HG03064 (cell line): ENCODE measurements around the gene SRC.

Source experiments
- ATAC-seq: cut with Tn5 transposase; IDR thresholded peaks from one replicate; pipeline ENCODE4 v1.9.1; 2021; ENCODE audit warnings: low read depth; ENCODE audit not compliant: unreplicated experiment

The SRC gene

DNA sequence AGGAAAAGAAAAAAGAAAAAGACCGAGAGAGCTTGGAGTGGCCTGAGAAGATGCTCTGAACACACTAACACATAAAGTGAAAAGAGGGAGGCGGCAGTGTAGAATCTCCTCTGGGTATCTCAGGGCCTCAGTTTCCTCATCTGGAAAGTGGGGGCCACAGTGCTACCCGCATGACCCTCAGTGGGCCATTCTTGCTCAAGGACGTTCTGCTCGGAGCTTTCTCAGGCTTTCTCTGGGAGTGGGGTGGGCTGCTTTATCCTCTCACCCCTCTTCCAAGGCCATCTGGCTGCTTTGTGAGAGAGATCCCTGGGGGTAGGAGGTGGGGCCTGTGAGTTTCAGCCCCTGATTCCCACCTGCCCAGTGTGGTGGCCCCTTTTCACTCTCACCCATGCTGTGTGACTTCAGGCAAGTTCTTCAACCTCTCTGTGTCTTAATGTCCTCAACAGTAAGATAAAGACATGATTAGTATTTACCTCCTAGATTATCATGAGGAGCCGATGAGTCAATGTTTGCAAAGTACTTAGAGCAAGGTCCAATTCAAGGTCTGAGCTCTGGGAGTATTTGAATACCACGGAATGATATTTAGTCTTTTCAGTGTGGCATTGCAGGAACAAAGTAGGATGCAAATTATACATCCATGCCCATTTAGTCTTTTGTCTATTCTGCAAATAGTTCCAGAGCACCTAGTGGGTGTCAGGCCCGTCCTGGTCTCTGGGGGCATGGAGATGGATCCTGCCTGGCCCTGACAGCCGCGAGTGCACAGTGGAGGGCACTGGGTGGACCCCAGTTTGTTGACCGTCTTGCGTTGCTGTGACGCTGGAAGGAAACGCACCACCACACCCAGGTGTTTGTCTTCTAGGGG lies 34.3 kb downstream of the SRC start:
- ATAC-seq = no peak

DNA sequence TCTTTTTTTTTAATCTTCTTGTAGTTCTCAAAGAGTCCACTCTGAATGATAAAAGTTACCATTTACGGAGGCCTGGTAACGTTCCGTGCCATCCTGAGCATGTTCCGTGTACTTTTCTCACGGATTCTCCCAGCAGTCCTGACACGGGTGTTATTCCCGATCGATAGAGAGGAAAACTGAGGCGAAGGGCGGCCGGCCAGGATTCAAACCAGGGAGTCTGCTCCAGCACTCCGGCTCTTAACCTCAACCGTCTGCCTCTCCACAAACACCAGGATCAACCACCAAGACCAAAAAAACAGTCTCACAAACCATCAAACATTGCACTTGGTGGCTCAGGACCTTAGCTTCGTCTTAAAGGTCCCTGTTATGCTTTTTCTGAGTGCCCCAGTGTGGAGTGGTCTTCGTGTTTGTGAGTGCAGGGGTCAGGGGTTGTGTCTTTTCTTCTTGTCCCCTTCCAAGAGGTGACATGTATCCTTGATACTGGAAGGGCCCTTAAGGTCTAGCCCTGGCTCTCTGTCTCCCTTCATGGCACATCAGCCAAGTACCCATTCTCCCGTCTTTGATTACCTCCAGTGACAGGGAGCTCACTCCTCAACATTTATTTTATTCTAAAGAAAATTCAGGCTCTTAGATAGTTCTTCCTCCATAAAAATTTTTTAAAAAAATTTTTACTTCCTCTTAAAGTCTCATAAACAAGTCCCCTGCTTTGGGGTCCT lies 35.1 kb downstream of the SRC start:
- ATAC-seq = no peak

DNA sequence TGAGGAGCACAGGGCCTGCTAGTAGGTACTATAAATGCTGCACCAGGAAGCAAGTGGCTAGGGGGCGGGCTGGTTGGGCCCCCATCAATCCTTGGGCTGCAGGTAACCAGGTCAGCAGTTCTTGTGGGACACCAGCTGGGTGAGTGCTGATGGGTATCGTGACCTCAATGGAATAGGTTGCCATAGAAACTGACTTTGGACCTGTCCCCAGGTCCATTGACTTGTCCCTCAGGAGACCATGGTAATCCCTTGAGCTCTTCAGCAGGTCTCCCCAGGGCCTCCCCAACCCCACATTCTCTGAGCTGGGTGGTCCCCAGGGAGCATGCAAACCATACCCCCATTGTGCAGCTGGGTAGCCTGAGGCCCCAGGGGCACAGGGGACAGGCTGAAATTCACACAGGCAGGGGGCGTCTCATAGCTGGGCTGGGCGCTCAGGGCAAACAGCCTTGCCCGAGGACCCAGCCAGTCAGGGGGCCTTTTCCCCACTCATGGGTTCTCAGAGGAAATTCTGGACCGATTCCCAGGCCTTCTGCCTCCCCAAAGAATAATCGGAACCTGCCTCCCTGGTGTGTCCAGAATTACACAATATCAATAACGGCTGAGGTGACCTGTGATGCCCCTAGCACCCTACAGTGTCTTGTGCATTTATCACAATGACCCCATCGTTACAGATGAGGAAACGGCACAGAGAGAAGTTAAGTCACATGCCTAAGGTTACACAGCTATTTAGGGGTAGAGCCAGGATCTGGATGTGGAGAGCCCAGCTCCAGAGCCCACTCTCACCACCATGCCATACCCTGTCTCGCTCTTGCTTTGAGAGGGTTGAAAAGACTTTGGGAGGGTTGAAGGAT lies 35.9 kb downstream of the SRC start:
- ATAC-seq = no peak

- no peak for ATAC-seq
These were observed 36.7 kb downstream of the SRC start for GRCh38 chr20:37382482-37383120.

GRCh38 chr20:37383229-37383989 lies 37.5 kb downstream of the SRC start:
- no peak for ATAC-seq

- no peak for ATAC-seq
These were observed 38.8 kb downstream of the SRC start for GRCh38 chr20:37384683-37385174.

DNA sequence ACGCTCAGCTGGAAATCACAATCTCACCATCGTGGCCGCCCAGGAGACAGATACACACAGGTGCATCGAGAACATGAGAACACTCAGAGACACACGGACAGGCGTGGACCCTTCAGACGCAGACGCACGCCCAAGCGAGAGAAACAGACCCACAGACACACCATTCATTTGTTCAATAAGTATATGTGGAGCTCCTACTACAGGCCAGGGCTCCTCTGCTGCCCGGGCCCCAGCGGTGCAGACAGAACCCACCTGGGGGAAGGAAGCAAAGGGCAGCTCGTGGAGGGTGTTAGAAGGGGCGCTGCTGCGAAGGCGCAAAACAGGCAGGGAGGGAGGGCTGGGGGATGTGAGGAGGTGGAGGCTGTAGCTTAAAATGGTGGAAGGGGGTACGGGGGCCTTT lies 39.2 kb downstream of the SRC start:
- no peak for ATAC-seq

DNA sequence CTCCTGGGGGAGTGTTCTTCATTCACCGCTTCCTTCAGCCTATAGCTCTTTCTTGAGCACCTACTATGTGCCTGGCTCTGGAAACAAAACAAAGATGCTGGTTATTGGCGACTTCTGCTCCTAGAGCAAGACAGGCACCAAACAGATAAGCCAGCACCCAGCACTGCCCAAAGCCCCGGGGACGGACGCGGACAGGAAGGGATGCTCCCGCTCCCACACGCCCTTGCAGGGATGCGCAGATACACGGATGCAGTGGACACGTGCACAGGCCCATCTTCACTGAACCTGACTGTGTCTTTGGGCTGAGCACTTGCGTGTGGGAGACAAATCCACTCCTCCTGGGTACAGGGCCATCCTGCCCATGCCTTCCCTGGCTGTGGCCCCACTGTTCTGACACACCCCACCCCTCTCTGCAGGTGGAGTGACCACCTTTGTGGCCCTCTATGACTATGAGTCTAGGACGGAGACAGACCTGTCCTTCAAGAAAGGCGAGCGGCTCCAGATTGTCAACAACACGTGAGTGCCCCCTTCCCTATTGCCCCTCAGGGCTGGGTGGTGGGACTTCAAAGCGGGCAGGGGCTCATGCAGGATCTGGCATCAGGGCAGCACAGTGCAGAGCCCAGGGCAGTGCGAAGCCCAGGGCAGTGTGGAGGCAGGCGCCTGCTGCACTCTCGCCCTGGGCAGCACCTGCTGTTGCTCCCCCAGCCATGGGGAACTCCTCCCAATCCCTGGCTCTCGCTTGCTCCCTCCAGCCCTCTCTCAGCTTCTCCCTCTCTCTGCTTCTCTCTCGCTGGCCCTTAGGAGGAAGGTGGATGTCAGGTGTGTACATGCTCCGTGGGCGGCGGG lies 39.9 kb downstream of the SRC start:
- ATAC-seq = no peak

DNA sequence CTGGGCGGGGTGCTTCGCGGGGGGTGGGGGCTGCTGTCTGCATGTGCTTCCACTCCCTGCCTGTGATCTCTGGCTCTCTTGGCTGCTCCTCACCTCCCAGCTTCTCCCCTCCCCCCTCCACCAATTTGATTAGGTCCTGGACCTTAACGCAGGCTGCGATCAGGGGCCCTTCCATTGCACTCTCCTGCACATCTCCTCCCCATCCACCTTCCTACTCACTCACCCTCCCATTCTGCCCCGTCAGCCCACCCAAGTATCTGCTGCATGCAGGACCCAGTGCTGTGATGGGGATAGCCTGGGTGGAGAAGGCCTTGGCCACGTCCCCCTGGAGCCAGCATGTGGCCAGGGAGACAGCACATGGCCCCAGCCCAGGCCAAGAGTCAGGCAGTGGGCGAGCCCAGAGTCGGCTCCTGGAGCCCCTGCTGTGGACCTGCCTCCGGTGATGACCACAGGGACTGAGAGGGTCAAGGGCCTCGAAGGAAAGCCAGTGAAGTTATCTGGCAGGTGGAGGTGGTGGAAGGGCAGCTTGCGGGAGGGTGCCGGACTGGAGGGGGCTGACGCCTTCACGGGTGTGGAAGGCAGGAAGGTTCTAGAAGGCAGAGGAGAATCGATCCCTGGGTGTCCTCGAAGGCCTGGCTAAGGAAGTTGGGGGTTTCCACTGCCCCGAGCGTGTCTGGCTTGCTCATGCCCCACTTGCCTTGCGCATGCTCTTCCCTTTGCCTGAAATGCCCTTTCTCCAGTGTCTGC lies 40.7 kb downstream of the SRC start:
- ATAC-seq = no peak

DNA sequence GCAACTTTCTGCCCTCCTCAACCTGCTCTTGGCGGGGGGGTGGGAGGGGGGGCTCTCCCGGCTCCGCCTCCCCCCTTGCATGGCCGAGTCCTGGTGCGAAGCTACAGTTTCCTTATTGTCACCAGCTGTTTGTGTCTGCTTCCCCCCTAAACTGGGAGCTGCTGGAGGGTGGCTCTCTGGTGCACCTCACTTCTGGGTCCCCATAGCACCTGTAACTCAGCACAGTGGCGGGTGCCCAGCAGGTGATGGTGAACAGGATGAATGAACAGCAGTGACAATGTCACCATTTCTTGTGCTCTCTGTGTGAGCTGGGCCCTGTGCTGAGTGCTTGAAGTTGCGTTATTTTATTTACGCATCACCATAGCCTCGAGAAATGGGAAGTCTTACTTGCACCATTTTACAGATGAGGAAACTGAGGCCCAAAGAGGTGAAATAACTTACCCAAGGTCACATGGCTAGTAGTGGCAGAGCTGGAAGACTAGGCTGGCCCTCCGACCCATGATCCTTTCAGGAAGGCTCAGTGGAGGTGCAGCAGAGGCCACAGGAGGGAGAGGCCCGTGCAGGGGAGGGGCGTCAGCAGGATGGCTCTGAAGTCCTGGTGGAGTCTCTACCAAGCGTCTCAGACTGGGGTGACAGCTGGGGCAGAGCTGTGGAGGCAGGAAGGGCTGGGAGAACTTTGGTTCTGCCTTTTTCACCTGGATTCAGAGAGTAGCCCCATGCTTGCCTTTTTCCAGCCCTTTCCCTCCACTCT lies 41.8 kb downstream of the SRC start:
- no peak for ATAC-seq

GRCh38 chr20:37388831-37389230 lies 42.9 kb downstream of the SRC start:
- ATAC-seq = no peak

GRCh38 chr20:37389241-37389747 lies 43.4 kb downstream of the SRC start:
- no peak for ATAC-seq

DNA sequence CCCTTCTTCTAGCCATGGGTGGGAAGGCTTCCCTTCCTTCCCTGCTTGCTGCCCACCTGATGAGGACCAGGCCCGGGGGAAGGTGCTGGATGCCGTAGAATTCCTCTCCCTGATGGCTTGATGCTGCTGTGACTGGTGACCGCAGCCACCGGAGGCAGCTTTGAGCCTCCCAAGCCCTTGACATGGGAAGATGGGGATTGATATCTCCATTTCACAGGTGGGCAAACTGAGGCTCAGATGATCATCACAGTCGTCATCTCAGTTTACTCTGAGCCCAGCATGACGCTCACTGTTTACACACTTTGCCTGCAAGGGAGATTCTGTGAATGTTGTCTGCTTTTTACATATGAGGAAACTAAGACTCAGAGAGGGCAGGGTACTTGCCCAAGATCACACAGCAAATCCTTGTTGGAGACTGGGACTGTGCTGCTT lies 43.9 kb downstream of the SRC start:
- ATAC-seq = no peak

- ATAC-seq = no peak
These were observed 44.6 kb downstream of the SRC start for GRCh38 chr20:37390503-37390890.

GRCh38 chr20:37390891-37391525 lies 45.1 kb downstream of the SRC start:
- no peak for ATAC-seq

DNA sequence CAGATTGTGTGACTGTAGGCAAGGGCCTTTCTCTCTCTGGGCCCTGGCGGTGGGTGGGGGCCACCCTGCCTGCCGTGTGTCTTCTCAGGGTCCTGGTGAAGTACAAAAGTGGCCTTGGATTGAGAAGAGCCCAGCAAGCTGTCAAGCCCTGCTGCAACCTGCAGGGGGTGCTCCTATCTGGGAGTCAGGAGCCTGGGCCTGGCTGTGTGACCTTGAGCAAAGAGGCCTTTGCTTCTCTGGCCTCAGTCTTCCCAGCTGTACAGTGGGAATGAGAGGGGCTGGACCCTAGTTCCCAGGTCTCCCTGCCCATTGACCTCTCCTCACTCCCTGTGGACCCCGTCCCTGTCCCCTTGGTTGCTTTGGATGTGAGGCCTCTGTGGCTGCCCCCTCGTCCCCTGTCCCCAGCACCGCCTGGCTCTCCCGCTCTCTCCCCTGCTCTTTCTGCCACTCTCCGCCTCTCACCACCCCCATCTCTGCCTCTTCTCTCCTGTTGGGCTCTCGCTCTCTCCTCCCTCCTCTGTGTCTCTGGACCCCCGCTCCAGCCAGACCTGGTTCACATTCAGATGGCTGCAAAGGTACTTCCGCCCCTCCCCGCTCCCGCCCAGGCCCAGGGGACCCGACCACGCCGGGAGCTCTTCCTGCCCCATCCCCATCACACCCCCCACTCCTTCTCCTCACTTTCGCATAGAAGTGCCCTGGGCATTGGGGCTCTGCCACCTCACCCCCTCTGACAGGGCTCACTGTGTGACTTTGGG lies 46.7 kb downstream of the SRC start:
- ATAC-seq = no peak
